NT2/D1 (cell line): ENCODE data around the gene ALDH18A1.

Experiments
- DNase-seq: peaks from one replicate; pipeline ENCODE4 v3.0.0-alpha.2; 2011; ENCODE audit warnings: low read depth, low spot score
- H3K27me3 ChIP-seq: 2 replicates; pipeline ENCODE4 v1.6.0; 2011; ENCODE audit warnings: mild to moderate bottlenecking; ENCODE audit not compliant: insufficient read length, insufficient read depth
- H3K36me3 ChIP-seq: 2 replicates; pipeline ENCODE4 v1.6.1; 2011; ENCODE audit warnings: mild to moderate bottlenecking, low read length, mixed read lengths; ENCODE audit not compliant: insufficient read depth, insufficient read length
- H3K4me1 ChIP-seq: 2 replicates; pipeline ENCODE4 v1.5.1; 2011; ENCODE audit not compliant: insufficient read depth, insufficient read length
- H3K4me3 ChIP-seq: 2 replicates; pipeline ENCODE4 v1.5.1; 2011; ENCODE audit warnings: low read depth; ENCODE audit not compliant: insufficient read length
- H3K9ac ChIP-seq: 2 replicates; pipeline ENCODE4 v1.6.0; 2011; ENCODE audit warnings: low read depth; ENCODE audit not compliant: insufficient read length
- H3K9me3 ChIP-seq: 2 replicates; pipeline ENCODE4 v1.5.1; 2011; ENCODE audit warnings: mild to moderate bottlenecking, low read length; ENCODE audit not compliant: insufficient read depth
- SUZ12 ChIP-seq: IDR thresholded peaks from 2 replicates; pipeline ENCODE4 v1.6.1; 2011; ENCODE audit not compliant: insufficient read length, insufficient read depth; ENCODE audit errors: extremely low read depth
- YY1 ChIP-seq: IDR thresholded peaks from 2 replicates; pipeline ENCODE4 v1.6.1; 2011; ENCODE audit not compliant: insufficient read length, insufficient read depth
- ZNF274 ChIP-seq: IDR thresholded peaks from 2 replicates; pipeline ENCODE4 v1.6.1; 2011; ENCODE audit warnings: mild to moderate bottlenecking, low read depth, low read length

The ALDH18A1 gene

DNA sequence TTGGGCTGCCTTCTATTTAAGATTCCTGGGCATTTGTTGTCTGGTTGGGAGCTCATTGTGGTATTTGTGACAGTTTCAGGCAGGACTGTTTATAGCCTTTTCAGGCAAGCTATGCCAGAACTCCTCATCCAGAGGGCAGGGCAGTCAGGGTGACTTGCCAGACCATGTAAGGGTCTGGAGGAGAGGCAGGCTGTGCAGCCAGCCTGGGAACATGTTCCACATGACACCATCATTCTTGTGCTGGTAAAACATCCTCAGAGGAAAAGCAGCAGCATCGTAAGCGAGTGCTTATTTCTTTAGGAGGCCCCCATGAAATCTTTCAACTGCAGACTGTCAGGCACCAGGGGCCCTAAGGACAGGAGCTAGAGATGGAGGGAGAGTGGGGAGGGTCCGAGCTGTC lies 51.3 kb downstream of the ALDH18A1 start:
- Histone ChIP-seq H3K27me3 (no peaks in the 10 kb centered on the region), H3K4me3 (no peak overlapping the region), H3K9ac (no peak overlapping the region), H3K9me3 (no peaks in the 10 kb centered on the region), H3K36me3 (peaks cover 45% of the 10 kb centered on the region), H3K4me1 (no peaks in the 10 kb centered on the region)
- no peak for DNase-seq
- no peak for TF ChIP-seq ZNF274
- no peak for TF ChIP-seq SUZ12
- TF ChIP-seq YY1 = no peak

DNA sequence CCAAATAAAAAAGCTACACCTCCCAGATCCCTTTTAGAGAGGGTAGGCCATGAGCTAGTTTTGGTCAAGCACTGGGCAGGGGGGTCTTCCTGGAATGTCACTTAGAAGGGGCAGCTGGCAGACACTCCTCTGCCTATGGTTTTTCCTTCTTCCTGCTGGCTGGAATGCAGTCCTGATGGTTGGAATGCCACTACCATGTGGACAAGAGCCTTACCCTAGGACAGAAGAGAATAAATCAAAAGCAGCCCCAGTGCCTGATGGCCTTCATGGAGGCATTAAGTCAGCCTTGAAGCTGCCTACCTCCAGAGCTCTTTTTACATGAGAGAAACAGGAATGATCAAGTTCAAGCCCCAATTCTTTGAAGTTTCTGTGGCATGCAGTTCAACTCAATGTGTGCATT lies 51.9 kb downstream of the ALDH18A1 start:
- H3K9ac ChIP-seq = no peak overlapping the region
- H3K36me3 ChIP-seq = peaks cover 41% of the 10 kb centered on the region
- H3K27me3 ChIP-seq = no peaks in the 10 kb centered on the region
- no peaks in the 10 kb centered on the region for H3K4me1 ChIP-seq
- H3K4me3 ChIP-seq = no peak overlapping the region
- TF ChIP-seq SUZ12 (no peak), YY1 (no peak), ZNF274 (no peak)
- no peaks in the 10 kb centered on the region for H3K9me3 ChIP-seq
- no peak for DNase-seq

DNA sequence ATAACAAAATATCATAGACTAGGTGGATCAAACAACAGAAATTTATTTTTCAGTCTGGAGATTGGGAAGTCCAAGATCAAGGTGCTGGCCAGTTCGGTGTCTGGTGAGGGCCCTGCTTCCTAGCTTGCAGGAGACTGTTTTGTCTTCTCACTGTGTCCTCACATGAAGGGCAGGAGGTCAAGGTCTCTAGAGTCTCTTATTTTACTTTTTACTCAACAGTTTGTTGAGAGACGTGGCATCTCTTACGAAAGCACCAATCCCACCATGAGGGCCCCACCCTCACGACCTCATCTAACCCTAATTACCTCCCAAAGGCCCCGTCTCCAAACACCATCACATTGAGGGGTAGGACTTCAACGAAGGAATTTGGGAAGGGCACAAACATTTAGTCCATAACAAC lies 54.1 kb downstream of the ALDH18A1 start:
- Histone ChIP-seq H3K36me3 (peaks cover 22% of the 10 kb centered on the region), H3K9ac (no peak overlapping the region), H3K4me3 (no peak overlapping the region), H3K27me3 (no peaks in the 10 kb centered on the region), H3K4me1 (no peaks in the 10 kb centered on the region), H3K9me3 (no peaks in the 10 kb centered on the region)
- no peak for TF ChIP-seq YY1
- TF ChIP-seq SUZ12 = no peak
- TF ChIP-seq ZNF274 = no peak
- DNase-seq = no peak

DNA sequence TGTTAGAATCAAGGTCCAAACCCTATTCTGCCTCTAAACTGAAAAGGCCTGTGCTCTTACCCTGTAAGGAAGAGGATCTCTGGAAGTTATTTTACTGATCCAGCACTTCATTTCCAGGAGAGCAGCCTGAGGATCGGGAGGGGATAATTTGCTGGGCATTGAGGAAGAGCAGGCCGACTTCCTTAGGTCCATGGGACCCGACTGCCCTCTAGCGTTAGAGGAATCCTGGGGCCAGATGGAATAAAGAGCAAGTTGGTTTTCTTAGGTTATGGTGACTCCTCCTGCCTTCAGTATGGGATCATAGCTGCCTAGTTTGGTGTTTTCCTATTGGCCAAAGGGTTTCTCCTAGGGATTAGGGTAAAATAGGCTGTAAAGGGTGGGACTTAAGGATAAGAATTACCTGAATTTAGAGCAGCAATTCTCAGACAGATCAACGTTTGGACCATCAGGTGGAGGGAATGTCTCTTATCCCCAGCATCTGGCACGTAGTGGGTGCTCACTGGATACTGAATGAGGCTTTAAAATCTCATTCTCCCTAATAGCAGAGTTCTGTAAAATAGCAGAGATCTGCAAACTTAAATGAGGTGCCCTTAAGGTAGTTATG lies 55.3 kb downstream of the ALDH18A1 start:
- H3K4me1 ChIP-seq = no peaks in the 10 kb centered on the region
- peaks cover 13% of the 10 kb centered on the region for H3K36me3 ChIP-seq
- no peaks in the 10 kb centered on the region for H3K27me3 ChIP-seq
- H3K9me3 ChIP-seq = no peaks in the 10 kb centered on the region
- no peak overlapping the region for H3K4me3 ChIP-seq
- no peak overlapping the region for H3K9ac ChIP-seq
- DNase-seq = peak; percentile 88
- TF ChIP-seq SUZ12 (no peak), ZNF274 (no peak), YY1 (no peak)

DNA sequence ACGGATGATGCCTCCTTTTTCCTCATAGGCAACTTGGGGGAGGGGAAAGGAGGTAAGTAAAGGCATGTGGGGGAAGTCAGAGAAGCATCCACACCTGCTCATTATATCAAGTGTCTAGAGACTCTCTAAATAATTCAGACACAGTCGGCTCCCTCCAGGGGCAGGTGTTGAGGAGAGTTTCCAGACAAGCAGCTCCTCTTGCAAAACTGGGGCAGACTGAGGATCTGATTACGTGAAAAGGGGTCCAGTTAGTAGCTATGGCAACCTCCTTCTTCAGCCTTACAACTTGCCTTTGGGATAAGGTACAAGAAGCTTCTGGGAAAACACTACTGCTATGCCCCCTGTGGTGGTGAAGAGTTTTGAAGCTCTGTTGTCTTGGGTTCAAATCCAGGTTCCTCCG lies 56.4 kb downstream of the ALDH18A1 start:
- no peak overlapping the region for H3K4me3 ChIP-seq
- no peaks in the 10 kb centered on the region for H3K9me3 ChIP-seq
- H3K4me1 ChIP-seq = no peaks in the 10 kb centered on the region
- DNase-seq = no peak
- no peak for TF ChIP-seq SUZ12
- no peak for TF ChIP-seq ZNF274
- TF ChIP-seq YY1 = no peak
- H3K9ac ChIP-seq = no peak overlapping the region
- H3K36me3 ChIP-seq = peaks cover 2% of the 10 kb centered on the region
- no peaks in the 10 kb centered on the region for H3K27me3 ChIP-seq

DNA sequence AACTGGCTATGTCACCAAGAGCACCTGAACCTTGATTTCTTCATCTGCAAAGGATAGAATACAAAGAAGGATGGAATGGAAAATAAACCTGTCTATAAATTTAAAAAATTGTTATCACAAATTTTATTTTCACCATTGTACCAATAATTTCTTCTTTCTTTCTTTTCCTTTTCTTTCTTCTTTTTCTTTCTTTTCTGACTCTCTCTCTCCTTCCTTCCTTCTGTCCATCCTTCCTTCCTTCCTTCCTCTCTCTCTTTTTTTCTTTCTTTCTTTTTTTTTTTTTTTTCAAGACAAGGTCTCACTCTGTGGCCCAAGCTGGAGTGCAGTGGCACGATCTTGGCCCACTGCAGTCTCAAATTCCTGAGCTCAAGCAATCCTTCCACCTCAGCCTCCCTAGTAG lies 58.7 kb downstream of the ALDH18A1 start:
- no peaks in the 10 kb centered on the region for H3K36me3 ChIP-seq
- H3K9ac ChIP-seq = no peak overlapping the region
- no peak for DNase-seq
- TF ChIP-seq YY1 = no peak
- TF ChIP-seq ZNF274 = no peak
- no peak for TF ChIP-seq SUZ12
- H3K4me1 ChIP-seq = no peaks in the 10 kb centered on the region
- H3K4me3 ChIP-seq = no peak overlapping the region
- H3K27me3 ChIP-seq = no peaks in the 10 kb centered on the region
- H3K9me3 ChIP-seq = no peaks in the 10 kb centered on the region

DNA sequence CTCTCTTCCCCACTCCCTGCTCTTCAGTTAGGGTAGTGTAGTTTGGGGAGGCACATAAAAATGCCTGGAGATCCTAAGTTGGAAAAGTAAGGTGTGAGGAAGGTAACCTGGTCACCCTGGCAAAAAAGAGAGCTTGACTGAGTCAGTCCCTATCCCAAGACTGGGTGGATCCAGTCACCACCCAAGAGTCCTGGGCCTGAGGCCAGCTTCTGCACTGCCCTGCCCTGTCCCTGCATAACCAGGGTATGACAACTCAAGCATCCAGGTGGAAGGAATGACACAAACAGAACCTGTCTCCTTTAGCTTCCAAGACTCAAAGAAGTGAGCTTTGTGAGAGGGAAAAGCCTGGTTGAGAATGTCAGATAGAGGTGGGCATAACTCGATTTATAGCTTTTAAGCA lies 68.5 kb downstream of the ALDH18A1 start:
- TF ChIP-seq SUZ12 = no peak
- TF ChIP-seq YY1 = no peak
- no peak for TF ChIP-seq ZNF274
- Histone ChIP-seq H3K9me3 (no peaks in the 10 kb centered on the region), H3K27me3 (peaks cover 5% of the 10 kb centered on the region), H3K9ac (no peak overlapping the region), H3K4me3 (no peak overlapping the region), H3K36me3 (no peaks in the 10 kb centered on the region), H3K4me1 (no peaks in the 10 kb centered on the region)
- no peak for DNase-seq
